GM18870 (cell line): ENCODE data around the gene USP22.

Experiments
- ATAC-seq: cut with Tn5 transposase; IDR thresholded peaks from one replicate; pipeline ENCODE4 v1.9.1; 2021; ENCODE audit warnings: moderate library complexity; ENCODE audit not compliant: unreplicated experiment

Gene USP22

DNA sequence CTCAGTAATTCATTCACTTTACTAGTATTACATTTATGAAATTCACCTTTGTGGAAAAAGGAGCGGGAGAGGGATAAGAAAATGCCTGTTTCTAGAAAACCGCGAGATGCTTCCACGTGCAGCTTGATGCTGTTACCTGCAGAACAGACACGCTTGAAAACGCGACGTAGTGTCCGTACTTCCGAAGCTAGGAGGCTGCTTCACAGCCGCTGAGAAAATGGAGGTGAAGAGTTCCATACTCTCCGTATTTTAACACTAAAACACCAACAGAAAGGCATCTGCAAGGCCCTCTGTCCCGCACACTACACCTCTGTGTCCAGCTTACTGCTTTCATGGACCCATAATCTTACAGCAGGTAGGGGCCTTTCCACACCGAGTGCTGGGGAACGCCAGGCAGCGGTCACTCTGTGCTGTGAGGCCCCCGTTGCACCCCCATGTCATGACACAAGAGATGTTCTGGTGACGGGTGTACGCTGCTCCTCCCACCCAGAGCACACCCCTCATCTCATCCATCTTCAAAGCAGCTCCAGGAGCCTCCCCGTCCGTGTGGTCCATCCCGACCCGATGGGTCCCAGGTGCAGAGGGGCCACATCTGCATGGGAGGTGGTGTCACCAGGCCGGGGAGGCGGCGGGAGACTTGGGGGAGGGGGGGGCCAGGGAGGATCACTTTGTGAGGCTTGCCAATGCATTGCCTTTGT, 40.4 kb downstream of the USP22 start:
- no peak for ATAC-seq

DNA sequence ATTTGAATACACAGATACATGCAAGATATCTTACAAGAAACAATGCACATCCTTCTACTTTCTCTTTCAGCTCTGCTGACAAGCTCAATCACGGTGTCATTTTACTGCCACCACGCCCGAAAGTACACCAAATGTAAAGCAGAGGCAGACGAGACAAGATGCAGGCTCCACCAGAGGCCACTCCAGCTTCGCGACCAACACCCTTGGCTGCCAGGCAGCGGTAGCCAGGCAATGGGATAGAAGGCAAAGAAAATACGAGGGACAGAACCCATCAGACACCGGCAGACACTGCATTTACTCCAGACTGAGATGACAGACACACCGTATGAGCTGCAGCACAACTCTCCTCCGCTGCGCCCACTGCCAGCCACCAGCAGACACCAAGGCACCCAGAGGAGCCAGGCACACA, 41.0 kb downstream of the USP22 start:
- ATAC-seq: no peak

DNA sequence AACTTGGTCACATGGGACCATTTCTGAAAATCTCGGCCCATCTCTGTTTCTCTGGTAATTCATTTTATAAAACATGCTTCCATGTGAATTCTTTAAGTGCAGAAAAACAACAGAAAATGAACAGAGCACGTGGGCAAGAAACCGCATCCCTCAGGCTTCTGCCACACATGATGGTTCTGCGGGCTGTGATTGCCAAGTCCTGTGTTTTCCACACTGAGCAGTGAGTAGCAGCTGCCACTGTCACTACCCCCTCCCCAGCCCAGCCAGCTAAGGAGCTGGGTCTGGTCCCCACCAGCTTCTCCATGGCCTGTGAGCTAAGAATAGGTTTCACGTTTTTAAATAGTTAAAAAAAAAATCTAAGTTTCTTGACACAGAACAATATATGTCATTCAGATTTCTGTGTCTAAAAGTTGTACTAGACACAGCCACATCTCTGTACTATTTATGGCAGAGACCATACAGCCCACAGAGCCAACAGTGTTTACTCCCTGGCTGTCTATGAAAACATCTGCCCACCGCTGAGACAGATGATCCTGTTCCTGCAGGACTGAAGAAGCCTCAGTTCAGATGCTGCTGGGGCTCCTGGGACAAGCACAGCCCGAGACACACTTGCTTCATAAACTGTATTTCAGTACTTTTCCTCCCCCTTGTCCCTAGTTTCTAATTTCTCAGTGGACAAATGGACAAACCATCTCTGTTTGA, 41.5 kb downstream of the USP22 start:
- no peak for ATAC-seq

DNA sequence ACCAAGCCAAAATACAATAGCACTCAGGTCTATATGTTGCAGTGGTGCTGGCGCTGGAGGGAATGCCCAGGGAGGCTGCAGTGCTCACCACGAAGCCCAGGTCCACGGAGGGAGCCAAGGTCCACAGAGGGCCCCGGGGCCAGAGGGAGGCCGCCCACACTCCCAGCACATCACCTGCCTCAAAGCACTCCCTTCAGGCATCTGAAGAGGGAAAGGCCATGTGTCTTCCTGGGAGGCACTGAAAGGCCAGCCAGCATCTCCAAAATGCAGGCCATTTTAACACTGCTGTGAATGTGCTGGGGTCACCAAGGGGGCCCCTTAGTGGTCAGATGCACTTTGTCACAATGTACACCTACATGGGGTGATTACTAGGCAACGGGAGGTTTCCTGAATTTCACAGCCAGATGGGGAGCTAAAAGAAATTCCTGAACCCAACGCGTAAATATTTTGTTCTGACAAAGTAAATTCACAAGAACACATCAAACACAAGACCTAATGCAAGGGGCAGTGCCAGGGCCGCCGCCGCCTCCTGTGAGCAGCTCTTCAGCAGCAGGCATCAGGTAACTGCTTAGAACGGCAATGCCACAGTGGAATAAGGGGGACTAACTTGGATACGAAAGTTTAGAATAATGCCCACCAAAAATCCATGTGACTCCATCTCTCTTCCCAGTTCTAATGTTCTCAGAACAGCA, 42.8 kb downstream of the USP22 start:
- no peak for ATAC-seq

DNA sequence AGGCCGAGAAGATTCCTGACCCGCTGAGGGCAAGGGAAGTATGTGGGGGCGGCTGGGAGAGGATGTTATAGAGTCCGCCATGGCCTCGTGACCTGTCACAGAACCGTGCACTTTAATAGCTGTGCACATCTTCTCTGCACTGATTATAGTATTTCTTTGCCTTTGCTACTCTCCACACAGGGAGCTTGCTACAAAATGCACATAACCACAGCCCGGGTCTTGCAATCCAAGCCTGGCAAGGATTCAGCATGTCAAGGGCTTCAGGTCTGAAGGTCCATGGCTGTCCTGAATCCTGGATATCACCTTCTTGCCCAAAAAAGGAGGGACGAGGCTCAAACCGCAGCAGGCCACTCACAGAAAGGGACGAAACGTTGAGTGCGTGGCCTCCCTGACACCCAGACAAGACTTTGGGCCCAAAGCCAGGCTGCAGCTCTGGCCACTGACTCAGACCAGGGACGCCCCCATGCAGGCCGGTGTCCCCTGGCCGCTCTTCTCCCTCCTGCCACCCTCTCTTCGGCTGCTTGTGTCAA, 43.7 kb downstream of the USP22 start:
- ATAC-seq: no peak

DNA sequence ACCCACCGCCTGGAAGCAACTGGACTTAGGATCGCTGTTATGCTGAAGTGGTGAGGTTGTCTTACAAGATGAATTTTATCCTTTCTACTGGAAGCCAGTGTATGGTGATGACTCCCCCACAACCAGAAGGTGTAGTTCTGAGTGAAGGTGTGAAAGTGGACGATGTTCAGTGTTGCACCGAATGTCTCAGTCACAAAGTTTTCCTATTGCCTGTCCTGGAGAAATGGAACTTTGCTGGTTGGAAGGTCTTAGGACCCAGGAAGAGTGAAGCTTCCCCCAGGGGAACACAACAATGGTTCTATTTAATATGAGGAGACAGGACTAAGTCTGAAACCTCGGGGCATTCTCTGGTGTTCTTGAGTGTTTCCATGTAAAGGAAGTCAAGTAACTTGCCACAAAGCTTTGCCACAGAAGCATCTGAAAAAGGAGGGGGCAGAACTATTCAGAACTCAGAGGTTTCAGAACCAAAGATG, 44.2 kb downstream of the USP22 start:
- no peak for ATAC-seq

DNA sequence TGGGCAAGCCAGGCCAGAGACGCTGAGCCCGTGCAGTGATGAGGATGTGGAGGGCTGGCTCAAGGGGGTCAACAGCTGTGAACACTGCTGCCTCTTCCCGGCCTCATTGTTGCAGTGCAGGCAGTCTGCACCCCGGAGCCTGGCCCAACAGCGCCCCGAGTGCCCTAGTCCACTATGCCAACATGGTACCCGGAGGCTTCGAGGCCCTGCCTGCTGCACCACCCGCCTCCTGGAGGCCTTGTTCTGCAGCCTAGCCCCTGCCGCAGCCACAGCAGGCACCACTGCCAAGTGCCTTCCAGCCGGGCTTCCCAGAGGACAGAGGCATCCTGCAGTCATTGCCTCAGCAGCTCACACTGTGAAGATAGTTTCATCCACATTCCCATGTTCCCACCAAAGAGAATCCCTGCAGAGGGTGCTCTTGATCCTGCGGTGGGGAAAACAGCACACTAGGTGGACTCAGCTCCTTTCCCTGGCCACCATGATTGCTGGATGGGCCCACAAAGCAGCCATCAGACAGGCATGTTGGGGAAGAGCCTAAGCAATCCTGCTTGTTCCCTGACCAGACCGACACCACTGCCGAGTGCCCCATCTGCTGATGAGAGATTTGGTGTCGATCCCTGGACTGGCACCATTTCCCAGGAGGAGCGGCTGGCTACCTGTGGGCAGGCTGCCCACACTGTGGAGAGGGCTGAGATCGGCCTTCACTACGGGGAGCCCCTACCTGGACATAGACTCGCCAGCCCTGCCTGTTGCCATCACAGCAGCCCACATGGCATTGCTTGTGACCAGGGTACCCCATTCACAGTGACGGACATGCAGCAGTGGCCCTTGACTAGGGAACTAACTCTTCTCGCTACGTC, 44.9 kb downstream of the USP22 start:
- ATAC-seq: no peak

DNA sequence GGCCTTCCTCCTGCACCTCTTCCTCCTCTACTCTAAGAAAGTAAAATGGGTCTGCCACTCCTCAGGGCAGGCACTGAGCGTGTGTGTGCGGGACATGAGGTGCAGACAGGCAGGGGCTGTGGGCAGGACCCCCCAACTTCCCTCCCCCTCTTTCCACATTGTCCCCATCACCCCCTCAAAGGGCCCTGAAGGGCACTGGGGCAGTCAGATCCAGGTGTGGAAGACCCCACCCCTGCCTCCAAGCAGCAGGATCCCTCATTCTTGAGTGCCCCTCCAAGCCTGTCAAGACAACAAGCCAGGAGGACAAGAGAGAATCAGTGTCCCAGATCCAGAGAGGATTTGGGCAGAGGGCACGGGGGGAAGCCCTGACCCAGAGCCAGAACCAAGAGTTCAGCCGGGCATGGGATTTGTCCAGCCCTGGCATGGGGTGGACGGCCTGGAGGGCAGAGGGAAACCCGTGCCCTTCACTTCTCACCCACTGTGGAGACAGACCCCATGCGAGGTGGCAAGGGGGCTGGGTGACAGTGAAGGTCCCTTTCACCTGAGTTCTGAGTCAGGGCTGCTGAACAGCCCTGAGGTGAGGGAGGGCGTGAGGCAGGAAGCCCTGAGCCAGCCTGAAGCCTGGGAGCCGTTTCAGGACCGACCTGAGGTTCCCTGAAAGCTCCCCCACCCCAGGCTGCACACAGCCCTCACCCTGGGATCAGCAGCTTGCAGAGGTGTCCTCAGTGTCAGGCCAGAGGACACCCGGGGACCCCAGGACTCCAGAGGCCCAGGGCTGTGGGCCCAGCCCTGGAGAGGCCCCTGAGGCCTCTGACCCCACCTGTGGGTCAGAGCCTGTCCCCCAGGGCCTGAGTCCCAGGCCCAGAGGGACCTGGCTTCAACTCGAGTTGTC, 45.8 kb downstream of the USP22 start:
- no peak for ATAC-seq

DNA sequence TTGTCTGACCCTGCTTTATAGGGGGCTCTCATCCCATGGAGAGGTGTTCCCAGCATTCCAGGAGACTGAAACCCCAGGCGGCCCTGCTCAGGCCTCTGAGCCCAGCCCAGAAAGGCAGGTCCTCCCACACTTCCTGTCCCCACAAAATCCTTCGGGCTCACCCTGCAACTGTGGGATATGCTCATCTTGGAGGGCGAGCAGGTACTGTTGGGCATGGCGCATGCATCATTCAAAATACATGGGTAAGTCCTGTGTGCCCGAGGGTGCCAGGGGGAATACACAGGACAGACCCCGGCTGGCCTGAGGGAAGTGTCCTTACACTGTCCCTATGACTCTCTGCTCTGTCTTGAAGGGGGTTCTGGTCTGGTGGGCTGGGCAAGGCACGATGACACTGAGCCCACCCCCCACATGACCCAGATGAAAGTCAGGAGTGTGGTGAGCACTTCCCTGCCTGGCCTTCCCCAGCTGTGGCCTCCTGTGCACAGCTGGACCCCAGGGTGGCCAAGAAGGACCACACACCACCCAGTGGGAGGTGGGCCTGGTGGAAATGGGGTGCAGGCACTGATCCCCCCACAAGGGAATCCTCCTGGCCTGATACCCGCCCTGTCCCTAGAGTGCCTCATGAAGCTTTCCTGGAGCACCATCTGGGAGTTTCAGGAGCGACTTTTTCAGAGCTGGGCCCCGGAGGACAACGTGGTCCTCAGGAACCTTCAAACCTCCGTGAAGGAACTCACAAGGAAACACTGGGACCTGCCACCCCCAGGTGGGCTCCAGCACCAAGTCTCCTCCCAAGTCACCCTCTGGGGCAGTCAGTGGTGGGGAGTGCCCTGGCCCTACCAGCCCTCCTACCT, 46.7 kb downstream of the USP22 start:
- ATAC-seq: no peak

DNA sequence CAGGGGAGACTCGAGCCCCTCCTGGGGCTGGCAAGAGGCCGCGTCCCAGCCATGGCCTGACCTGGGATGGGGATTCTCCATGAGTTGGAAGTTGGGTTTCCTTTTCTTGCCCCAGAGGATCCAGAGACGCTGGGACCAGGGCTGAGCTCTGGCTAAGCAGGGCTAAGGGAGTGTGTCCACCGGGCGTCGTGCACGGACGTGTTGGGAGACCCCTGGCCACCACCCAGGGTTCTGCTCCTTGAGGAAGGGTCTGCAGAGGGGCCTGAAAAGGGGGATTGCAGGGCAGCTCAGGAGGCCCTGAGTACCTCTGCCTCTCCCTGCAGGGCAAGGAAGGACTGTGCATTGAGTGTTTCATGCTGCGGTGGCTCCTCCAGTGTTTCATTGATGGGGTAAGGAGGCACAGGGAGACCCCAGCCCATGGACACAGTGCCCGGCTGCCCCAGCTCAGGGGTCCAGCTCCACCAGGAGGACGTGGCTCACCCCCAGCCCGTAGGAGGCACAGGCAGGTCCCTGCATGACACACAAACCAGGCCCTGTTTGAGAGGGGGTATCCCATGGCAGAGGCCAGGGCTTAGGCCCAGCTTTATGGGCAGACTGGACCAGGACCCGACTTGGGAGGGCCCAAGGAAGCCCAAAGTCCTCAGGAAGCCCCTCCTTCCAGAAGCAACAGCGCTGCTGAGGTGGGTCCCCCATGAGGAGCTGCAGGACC, 47.5 kb downstream of the USP22 start:
- no peak for ATAC-seq

DNA sequence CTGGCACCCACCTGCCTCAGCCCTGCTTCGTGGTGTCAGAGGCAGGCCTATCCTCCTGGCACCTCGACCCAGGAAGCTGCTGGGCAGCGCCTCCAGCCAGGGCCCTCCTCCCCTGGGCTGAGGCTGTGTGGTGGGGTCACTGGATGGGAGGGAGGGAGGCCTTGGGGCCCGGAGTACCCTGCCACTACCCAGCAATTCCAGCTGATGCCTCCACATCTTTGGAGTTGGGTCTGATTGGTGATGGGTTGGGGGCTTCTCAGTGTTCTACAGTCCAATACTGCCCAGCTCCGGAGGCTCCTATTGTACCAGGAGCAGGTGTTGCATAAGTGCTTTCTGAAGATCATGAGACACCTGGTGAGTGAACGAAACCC, 48.0 kb downstream of the USP22 start:
- ATAC-seq: no peak

DNA sequence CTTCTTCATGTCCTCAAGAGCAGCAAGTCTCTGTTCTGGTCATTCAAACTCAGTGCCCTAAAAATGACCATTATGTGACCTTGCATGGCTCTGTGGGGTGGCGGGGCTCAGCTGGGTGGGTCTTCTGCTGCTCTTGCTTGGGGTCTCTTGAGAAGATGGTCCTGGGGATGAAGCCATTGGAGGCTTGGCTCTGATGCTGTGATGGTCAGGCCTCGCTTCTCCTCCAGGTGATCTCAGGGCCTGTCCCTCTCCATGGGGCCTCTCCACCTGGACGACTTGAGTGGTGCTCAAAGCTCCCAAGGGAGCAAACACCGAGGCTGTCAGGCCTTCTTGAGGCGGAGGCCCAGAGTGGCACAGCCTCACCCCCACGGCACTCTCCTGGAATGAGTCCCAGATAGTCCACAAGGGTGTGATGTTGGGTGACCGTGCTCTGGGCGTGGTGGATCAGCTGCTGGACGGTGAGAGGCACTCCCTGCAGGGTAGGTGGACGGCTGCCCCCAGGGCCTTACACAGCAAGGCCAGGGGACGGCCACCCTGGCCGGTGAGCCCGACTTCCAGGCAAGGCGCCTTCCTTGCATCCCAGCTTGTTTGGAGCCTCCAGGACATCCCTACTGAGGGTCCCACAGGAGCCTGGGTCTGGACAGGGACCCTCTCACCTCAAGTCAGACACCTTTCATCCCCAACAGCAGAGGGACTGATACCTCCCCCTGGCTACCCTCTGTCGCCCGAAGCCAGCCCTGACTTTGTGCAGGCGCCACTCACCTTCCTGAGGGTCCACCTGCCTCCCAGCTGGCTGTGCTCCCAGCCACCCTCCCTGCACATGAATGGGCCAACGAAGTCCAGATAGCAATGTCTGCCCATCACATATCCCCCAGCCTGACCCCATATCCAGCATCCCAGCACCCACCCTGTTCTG, 48.7 kb downstream of the USP22 start:
- ATAC-seq: no peak

DNA sequence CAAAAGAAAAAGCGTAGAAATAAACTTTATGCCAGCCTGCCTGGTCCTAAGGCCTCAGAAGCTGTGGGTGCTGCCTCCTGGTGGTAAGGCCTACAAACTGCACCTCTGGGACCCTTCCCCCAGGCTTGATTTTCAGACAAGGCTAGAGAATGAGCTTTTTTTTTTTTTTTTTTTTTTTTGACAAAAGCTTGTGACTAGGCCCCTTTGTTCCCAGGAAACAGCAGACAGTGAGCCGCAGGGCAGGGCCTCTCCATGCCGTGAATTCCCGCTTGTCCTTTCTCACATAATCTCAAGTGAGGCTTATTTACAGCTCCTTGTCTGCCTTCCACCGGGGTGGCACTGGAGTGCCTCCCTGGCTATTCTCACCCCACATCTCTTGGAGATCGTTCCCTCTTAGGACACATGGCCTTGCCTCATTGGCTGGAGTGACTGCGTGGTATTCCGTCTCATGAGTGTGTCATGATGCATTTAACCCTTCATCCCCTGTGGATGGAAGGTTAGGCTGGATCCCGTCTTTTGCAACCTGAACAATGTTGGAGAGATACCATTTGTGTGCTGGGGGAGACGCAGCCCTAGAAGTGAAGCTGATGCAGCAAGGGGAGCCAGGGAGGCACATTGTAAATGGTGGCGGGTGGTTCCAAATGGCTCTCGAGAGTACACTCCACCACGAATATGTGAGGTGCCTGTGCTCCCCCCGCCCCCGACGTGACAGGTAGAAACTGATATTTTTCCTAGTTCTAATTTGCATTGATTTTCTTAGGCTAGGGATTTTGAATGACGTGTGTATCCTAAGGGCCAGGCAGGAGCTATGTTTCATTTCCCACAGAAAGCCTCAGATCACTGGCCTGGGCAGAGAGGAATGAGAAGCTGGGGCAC, 49.6 kb downstream of the USP22 start:
- ATAC-seq: no peak

DNA sequence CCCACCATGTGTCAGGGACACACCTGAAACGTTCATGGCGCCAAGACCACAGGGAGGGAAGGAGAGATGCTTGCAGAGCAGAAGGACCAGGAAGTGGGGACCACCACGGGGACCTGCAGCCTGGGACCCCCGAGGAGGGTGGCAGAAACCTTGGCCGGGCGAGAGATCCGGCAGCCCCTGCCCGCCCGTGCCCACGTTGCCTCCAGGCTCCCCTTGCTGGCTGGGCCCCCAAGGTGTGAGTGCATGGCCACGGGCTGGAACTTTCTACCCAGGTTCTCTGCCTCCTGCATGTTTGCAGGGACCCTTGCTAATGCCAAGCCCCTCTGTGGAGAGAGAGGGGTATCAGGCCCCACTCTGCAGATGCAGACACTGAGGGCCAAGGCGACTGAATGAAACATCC, 50.4 kb downstream of the USP22 start:
- no peak for ATAC-seq

DNA sequence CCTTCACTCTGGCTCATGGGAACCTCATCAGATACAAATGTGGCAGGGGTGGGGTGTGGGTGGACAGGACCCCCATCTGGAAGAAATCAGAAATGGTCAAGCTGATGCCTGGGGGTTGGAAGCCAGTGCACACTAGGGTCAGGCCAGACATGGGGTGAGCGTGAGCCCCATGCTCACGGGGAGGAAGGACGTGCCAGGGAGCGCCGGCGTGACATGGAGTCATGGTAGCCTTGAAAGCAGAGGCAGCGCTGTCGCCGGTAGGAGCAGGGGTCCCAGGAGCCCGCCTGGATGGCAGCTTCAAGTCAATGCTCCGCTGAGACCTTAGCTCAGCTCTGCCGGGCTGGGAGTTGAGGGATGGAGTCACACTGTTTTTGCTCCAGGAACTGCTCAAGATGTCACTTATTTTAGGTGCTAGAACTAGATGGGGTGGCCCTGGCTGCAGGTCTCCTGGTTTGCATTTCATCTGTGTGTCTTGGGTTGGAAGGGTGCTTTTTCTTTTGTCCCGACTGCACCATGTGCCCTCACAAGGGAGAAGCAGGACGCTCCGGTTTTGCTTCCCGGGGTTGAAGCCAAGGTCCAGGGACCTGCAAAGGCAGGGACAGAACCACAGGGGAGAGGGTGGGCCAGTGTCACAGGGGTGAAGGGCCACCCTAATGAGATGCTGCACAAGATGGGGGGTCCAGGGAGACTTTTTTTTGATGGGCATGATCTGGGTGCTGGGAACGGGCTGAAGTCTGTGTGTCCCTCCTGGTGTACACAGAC, 51.4 kb downstream of the USP22 start:
- ATAC-seq: no peak
